ENCODE measurements around the gene PAQR7. TPM values are rescaled to one million over a fixed set of nuclear protein-coding genes. Genes with fewer than 3 reads are reported as not detected.
A peak's percentile ranks its signal among the peaks of the same experiment; 100 is the strongest.

Gene PAQR7
- total RNA-seq, 1 donor from 2014 or later: 9.4 TPM

GRCh38 chr1:25829046-25829445 lies 46.5 kb downstream of the PAQR7 start:
- DNase-seq (ENCODE audit: low read depth): no peak
- TF ChIP-seq, protein P1, sequence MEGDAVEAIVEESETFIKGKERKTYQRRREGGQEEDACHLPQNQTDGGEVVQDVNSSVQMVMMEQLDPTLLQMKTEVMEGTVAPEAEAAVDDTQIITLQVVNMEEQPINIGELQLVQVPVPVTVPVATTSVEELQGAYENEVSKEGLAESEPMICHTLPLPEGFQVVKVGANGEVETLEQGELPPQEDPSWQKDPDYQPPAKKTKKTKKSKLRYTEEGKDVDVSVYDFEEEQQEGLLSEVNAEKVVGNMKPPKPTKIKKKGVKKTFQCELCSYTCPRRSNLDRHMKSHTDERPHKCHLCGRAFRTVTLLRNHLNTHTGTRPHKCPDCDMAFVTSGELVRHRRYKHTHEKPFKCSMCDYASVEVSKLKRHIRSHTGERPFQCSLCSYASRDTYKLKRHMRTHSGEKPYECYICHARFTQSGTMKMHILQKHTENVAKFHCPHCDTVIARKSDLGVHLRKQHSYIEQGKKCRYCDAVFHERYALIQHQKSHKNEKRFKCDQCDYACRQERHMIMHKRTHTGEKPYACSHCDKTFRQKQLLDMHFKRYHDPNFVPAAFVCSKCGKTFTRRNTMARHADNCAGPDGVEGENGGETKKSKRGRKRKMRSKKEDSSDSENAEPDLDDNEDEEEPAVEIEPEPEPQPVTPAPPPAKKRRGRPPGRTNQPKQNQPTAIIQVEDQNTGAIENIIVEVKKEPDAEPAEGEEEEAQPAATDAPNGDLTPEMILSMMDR (conservative IDR thresholded peaks at IDR 0.05; ENCODE audit: low read depth, low read length): no peak
- H3K4me3 ChIP-seq (ENCODE audit: low read depth, low read length): no peak overlapping the region

DNA sequence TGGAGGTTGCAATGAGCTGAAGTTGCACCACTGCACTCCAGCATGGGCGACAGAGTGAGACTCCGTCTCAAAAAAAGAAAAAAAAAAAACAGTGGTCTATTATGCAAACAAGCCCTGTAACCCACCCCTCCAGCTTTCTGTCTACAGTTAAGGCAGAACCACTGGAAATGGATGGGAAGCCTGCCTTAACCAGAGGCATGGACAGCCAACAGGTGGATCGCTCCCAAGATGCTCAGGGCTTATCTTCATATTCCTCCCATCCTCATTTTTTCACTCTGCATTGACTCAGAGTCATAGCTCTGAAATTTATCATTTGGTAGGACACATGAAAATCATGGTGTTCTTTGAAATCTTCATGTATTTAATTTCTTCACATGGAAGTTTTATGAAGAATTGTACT lies 47.0 kb downstream of the PAQR7 start:
- TF ChIP-seq, protein P1 (conservative IDR thresholded peaks at IDR 0.05; ENCODE audit: low read depth, low read length): no peak
- H3K4me3 ChIP-seq (ENCODE audit: low read depth, low read length): no peak overlapping the region
- no peak for DNase-seq (ENCODE audit: low read depth)

DNA sequence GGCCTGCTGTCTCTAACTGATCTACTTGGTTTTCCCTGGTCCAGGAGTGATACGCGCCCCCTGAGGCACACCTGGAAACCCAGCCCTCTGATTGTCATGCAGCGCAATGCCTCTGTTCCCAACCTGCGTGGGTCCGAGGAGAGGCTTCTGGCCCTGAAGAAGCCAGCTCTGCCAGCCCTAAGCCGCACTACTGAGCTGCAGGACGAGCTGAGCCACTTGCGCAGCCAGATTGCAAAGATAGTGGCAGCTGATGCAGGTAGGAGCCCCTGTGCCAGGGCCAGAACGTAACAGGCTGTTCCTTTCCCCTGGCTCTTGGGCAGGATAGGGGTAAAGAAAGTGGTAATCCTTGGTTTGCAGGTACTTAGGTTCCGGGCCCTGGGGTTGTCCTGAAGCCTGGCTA lies 48.9 kb downstream of the PAQR7 start:
- DNase-seq (ENCODE audit: low read depth): no peak
- TF ChIP-seq, protein P1 (conservative IDR thresholded peaks at IDR 0.05; ENCODE audit: low read depth, low read length): no peak

GRCh38 chr1:25825605-25826004 lies 49.9 kb downstream of the PAQR7 start:
- TF ChIP-seq, protein P1 (conservative IDR thresholded peaks at IDR 0.05; ENCODE audit: low read depth, low read length): no peak
- H3K4me3 ChIP-seq (ENCODE audit: low read depth, low read length): no peak overlapping the region
- DNase-seq (ENCODE audit: low read depth): no peak

More for the DNA sequence above, 48.9 kb downstream of the PAQR7 start:
- H3K4me3 ChIP-seq (ENCODE audit: low read depth, low read length): no peak overlapping the region

DNA sequence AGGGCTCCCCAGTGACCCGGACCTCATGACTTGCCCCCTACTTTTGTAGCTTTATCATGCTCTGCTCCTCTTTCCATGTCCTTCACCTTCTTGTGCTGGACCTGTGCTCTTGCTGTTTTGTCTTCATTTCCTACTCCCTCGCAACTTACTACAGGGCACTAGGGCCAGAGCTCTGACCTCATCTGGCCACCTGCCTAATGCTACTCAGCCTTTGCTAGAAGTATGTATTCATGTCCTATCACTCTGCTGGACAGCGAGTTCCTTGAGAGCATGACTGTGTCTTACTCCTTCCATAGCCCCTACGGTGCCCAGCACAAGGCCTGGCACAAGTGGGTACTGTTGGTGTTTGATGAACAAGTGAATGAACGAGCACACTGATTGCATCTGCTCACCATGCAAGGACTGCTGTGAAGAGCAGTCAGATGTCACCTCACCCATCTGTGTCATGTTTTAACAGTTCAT lies 53.8 kb downstream of the PAQR7 start:
- no peak for DNase-seq (ENCODE audit: low read depth)
- peak overlapping the region; percentile 94 for H3K4me3 ChIP-seq (ENCODE audit: low read depth, low read length)
- TF ChIP-seq, protein P1 (conservative IDR thresholded peaks at IDR 0.05; ENCODE audit: low read depth, low read length): no peak

- TF ChIP-seq, protein P1 (conservative IDR thresholded peaks at IDR 0.05; ENCODE audit: low read depth, low read length): no peak
- H3K4me3 ChIP-seq (ENCODE audit: low read depth, low read length): peak overlapping the region; percentile 94
- no peak for DNase-seq (ENCODE audit: low read depth)
Observed at GRCh38 chr1:25821112-25821476, 54.4 kb downstream of the PAQR7 start.

- TF ChIP-seq, protein P1 (conservative IDR thresholded peaks at IDR 0.05; ENCODE audit: low read depth, low read length): no peak
Observed at GRCh38 chr1:25820247-25821111, 55.0 kb downstream of the PAQR7 start.

More at GRCh38 chr1:25820247-25821111, 55.0 kb downstream of the PAQR7 start:
- H3K4me3 ChIP-seq (ENCODE audit: low read depth, low read length): peak overlapping the region; percentile 94
- no peak for DNase-seq (ENCODE audit: low read depth)

All from epithelial cell of proximal tubule (primary cell).